Activated B cell treated with CpG ODN at 0.5 μM for 24 hours (primary cell): ENCODE results near the gene HOPX. TPM values are rescaled to one million over a fixed set of nuclear protein-coding genes. Genes with fewer than 3 reads are reported as not detected.

Experiments
- ATAC-seq: fragments of 200-7000 bp; cut with Tn5 transposase; one replicate; pipeline ENCODE4 v1.10.0; 2021; ENCODE audit warnings: low read depth, mild to moderate bottlenecking, moderate library complexity
- CTCF ChIA-PET: fragments of 350-600 bp; sonication (Branson Sonifier 250); formaldehyde crosslinking; loops from one replicate; lab custom pipeline; 2021; ENCODE audit warnings: antibody characterized with exemption; lab: Charles Lee
- POLR2A ChIA-PET: fragments of 350-600 bp; sonication (Branson Sonifier 250); formaldehyde crosslinking; loops from one replicate; lab custom pipeline; 2021; ENCODE audit warnings: antibody characterized with exemption; lab: Charles Lee
- DNase-seq: peaks from one replicate; pipeline ENCODE4 v3.0.0; 2022
- H3K27ac Mint-ChIP-seq: one replicate; pipeline ENCODE4 v1.8.0; 2020; ENCODE audit warnings: mixed read lengths
- H3K27me3 Mint-ChIP-seq: one replicate; pipeline ENCODE4 v1.8.0; 2021; ENCODE audit warnings: mixed read lengths
- H3K36me3 Mint-ChIP-seq: one replicate; pipeline ENCODE4 v1.8.0; 2021; ENCODE audit warnings: low read depth, mixed read lengths
- H3K4me1 Mint-ChIP-seq: one replicate; pipeline ENCODE4 v1.8.0; 2021; ENCODE audit warnings: mixed read lengths
- H3K4me3 Mint-ChIP-seq: one replicate; pipeline ENCODE4 v1.8.0; 2020; ENCODE audit warnings: mild to moderate bottlenecking, mixed read lengths
- H3K9me3 Mint-ChIP-seq: one replicate; pipeline ENCODE4 v1.8.0; 2020; ENCODE audit warnings: mixed read lengths
- intact Hi-C: fragments of 100-400 bp; cut with micrococcal nuclease; formaldehyde crosslinking; loops from one replicate; pipeline ENCODE4 v1.15.1; 2024
- total RNA-seq: library from RNA; stranded (reverse); gene quantifications from 2 replicates; pipeline ENCODE4 v1.2.3, GENCODE V29; 2022
- TF ChIP-seq, protein P1 (sequence below): fragments of 200-600 bp; IDR thresholded peaks from one replicate; pipeline ENCODE4 v1.8.0; 2022; ENCODE audit warnings: antibody characterized with exemption, mild to moderate bottlenecking

HOPX gene
- total RNA-seq, 1 donor from 2014 or later, result 13.2 TPM

DNA sequence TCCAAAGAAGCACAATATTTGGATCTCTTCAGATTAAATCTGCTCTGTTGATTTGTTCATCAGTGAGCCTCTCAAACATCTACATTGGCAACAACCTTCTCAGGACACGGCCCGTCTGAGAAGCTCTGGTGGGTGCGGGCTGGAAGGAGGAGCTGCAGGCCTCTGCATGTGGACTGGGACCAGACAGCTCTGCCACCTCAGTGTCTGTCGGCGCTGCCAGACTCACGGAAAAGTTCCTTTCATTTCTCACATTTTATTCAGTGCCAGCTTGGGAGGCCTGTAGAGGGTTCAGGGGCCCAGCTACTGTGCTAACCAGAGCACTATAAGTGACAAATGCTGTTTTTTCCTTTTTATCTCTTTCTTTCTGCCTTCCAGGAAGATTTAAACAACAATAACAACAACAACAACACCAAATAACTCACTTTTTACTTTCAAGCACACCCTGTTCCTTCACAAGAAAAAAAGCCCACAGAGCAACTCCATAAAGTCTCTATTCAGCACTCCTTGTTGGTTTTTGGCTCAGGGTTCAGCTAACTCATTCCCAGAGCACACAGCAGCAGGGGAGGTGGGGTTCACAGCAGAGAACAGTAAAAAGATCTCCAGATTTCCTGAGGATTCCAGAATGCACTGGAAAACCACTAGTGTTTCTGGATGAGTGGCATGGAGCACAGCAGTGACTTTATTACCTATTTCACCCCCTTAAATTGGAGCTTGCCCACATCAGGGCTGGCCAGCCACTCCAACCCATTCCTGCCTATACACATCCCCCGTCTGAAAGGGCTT lies 23.2 kb upstream of the HOPX start:
- ChIA-PET CTCF (no interaction called here), POLR2A (interaction anchor here (0.6 kb wide), 1 partner anchor 63 kb away, joined by 4 read pairs; no protein-coding TSS in a partner anchor)
- TF ChIP-seq, protein P1, sequence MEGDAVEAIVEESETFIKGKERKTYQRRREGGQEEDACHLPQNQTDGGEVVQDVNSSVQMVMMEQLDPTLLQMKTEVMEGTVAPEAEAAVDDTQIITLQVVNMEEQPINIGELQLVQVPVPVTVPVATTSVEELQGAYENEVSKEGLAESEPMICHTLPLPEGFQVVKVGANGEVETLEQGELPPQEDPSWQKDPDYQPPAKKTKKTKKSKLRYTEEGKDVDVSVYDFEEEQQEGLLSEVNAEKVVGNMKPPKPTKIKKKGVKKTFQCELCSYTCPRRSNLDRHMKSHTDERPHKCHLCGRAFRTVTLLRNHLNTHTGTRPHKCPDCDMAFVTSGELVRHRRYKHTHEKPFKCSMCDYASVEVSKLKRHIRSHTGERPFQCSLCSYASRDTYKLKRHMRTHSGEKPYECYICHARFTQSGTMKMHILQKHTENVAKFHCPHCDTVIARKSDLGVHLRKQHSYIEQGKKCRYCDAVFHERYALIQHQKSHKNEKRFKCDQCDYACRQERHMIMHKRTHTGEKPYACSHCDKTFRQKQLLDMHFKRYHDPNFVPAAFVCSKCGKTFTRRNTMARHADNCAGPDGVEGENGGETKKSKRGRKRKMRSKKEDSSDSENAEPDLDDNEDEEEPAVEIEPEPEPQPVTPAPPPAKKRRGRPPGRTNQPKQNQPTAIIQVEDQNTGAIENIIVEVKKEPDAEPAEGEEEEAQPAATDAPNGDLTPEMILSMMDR, result no peak
- H3K4me3 Mint-ChIP-seq, result no peak overlapping the region
- DNase-seq (no peak), ATAC-seq (no peak)
- H3K36me3 Mint-ChIP-seq, result no peaks in the 10 kb centered on the region
- intact Hi-C loops, result no loop called here
- no peaks in the 10 kb centered on the region for H3K9me3 Mint-ChIP-seq
- no peak overlapping the region for H3K27ac Mint-ChIP-seq
- peaks cover 8% of the 10 kb centered on the region for H3K4me1 Mint-ChIP-seq
- H3K27me3 Mint-ChIP-seq, result no peaks in the 10 kb centered on the region

DNA sequence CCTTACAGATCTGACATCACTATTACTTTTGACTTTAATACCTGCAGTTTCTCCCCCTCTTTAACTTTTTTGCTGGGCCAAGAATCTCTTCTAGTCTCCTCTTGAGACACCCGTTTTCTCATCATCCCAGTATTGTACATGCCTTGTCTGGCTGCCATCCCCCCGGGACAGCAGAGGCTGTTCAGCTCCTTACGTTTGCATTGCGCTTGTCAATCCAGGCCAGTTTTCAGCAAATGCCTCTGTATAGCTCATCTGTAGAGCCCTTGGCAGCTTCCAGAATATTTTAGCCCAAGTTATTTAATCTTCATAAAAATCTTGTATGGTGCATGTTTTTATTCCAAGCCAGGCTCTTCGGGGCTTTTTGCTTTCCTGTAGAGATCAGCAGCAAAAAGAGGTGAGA lies 22.3 kb upstream of the HOPX start:
- H3K9me3 Mint-ChIP-seq, result no peaks in the 10 kb centered on the region
- H3K36me3 Mint-ChIP-seq, result no peaks in the 10 kb centered on the region
- intact Hi-C loops, result no loop called here
- peaks cover 8% of the 10 kb centered on the region for H3K4me1 Mint-ChIP-seq
- no peaks in the 10 kb centered on the region for H3K27me3 Mint-ChIP-seq
- TF ChIP-seq, protein P1, result no peak
- no peak overlapping the region for H3K4me3 Mint-ChIP-seq
- no peak for DNase-seq
- POLR2A ChIA-PET, result no interaction called here
- no peak for ATAC-seq
- CTCF ChIA-PET, result no interaction called here
- H3K27ac Mint-ChIP-seq, result no peak overlapping the region

DNA sequence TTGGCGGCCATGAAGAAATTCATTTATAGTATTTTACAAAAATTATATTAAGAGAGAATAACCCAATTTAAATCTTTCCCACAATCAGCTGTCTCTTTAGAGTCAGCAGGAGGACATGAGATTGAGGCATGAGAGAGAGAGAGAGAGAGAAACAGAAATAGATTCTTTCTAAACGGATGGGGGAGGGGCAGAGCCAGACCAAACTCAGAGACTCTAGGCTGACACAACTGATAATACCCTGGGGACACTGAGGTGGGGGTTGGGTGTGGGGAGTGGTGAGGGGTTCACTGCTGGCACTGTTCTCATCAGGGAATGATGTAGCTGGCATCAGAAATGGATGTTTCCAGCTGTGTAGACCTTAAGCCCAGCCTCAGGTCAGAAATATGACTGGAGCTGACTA lies 20.5 kb upstream of the HOPX start:
- Mint-ChIP-seq H3K9me3 (no peaks in the 10 kb centered on the region), H3K27ac (no peak overlapping the region), H3K4me1 (peaks cover 8% of the 10 kb centered on the region), H3K36me3 (no peaks in the 10 kb centered on the region), H3K4me3 (no peak overlapping the region), H3K27me3 (no peaks in the 10 kb centered on the region)
- intact Hi-C loops, result no loop called here
- TF ChIP-seq, protein P1, result no peak
- no peak for DNase-seq
- ChIA-PET CTCF (no interaction called here), POLR2A (no interaction called here)
- no peak for ATAC-seq

DNA sequence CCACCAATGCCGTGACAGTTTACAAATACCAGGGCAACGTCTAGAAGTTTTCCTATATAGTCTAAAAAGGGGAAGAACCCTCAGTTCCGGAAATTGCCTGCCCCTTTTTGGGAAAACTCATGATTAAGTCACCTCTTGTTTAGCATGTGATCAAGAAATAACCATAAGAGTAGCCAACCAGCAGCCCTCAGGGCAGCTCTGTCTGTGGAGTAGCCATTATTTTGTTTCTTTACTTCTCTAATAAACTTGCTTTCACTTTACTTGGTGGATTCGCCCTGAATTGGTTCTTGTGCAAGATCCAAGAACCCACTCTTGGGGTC lies 20.0 kb upstream of the HOPX start:
- no peak overlapping the region for H3K27ac Mint-ChIP-seq

DNA sequence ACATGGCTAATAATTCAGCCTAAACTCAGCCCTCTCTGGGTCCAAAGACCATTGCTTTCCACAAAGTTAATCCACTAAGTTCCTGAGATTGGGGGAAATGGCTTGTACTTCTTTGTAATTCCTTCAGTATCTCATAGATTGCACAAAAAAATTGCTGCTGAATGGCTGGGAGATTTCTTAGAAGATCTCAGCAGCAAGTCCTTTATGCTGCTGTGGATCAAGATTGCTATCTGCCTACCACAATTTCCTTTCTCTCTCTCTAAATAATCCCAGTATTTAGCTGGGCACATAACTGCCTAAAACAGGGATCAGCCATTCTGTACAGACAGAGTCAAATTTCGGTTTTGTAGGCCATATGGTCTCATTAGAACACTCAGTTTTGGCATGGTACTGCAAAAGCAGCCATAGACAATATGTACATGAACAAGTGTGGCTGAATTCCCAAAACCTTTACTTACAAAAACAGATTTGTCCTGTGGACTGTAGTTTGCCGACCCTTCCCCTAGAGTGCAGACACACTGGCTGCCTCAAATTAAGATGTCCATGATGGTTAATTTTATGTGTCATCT lies 18.5 kb upstream of the HOPX start:
- POLR2A ChIA-PET, result no interaction called here
- H3K27me3 Mint-ChIP-seq, result no peaks in the 10 kb centered on the region
- H3K9me3 Mint-ChIP-seq, result no peaks in the 10 kb centered on the region
- CTCF ChIA-PET, result no interaction called here
- no peak overlapping the region for H3K4me3 Mint-ChIP-seq
- TF ChIP-seq, protein P1, result no peak
- no peaks in the 10 kb centered on the region for H3K36me3 Mint-ChIP-seq
- peaks cover 8% of the 10 kb centered on the region for H3K4me1 Mint-ChIP-seq
- ATAC-seq (no peak), DNase-seq (no peak)
- no peak overlapping the region for H3K27ac Mint-ChIP-seq
- intact Hi-C loops, result no loop called here

More for the DNA sequence above, 20.0 kb upstream of the HOPX start:
- CTCF ChIA-PET, result no interaction called here
- no peaks in the 10 kb centered on the region for H3K27me3 Mint-ChIP-seq
- TF ChIP-seq, protein P1, result no peak
- no peak for DNase-seq
- no peak overlapping the region for H3K4me3 Mint-ChIP-seq
- H3K36me3 Mint-ChIP-seq, result no peaks in the 10 kb centered on the region
- no peak for ATAC-seq
- peaks cover 8% of the 10 kb centered on the region for H3K4me1 Mint-ChIP-seq
- no peaks in the 10 kb centered on the region for H3K9me3 Mint-ChIP-seq
- POLR2A ChIA-PET, result no interaction called here
- intact Hi-C loops, result no loop called here
